CD4-positive, alpha-beta memory T cell (primary cell): ENCODE data around the gene TTYH2. TPM values are rescaled to one million over a fixed set of nuclear protein-coding genes. Genes with fewer than 3 reads are reported as not detected.
A peak's percentile ranks its signal among the peaks of the same experiment; 100 is the strongest.

Experiments
- CTCF ChIA-PET: fragments of 350-600 bp; sonication (Branson Sonifier 250); formaldehyde crosslinking; loops from one replicate; lab custom pipeline; 2021; ENCODE audit warnings: inconsistent platforms; ENCODE audit not compliant: partially characterized antibody; lab: Charles Lee
- POLR2A ChIA-PET: fragments of 350-600 bp; sonication (Branson Sonifier 250); formaldehyde crosslinking; loops from one replicate; lab custom pipeline; 2021; ENCODE audit not compliant: partially characterized antibody; lab: Charles Lee
- DNase-seq, 5 donors: peaks; one replicate each; pipeline versions ENCODE4 v3.0.0 to v3.0.0-alpha.2; 2020 to 2022; ENCODE audit warnings: mixed read lengths in 1 of 5
- H3K27ac ChIP-seq: one replicate; pipeline ENCODE4 v1.7.0; 2013; ENCODE audit warnings: low read depth, low read length
- H3K27me3 ChIP-seq: 2 replicates; pipeline ENCODE4 v1.7.0; 2013; ENCODE audit warnings: mild to moderate bottlenecking, low read length, moderate library complexity; ENCODE audit not compliant: insufficient read depth
- H3K36me3 ChIP-seq: 2 replicates; pipeline ENCODE4 v1.7.0; 2013; ENCODE audit warnings: mild to moderate bottlenecking, low read length, moderate library complexity; ENCODE audit not compliant: insufficient read depth
- H3K4me1 ChIP-seq: 2 replicates; pipeline ENCODE4 v1.7.0; 2013; ENCODE audit warnings: mild to moderate bottlenecking, low read length, moderate library complexity; ENCODE audit not compliant: insufficient read depth
- H3K4me3 ChIP-seq, 2 donors: one replicate each; pipeline ENCODE4 v1.7.0; 2013; ENCODE audit warnings: low read length in 2 of 2, mild to moderate bottlenecking in 1 of 2
- H3K9me3 ChIP-seq, 2 donors: one replicate each; pipeline ENCODE4 v1.7.0; 2013; ENCODE audit warnings: low read length in 2 of 2, control low read depth in 1 of 2; ENCODE audit not compliant: control insufficient read depth in 1 of 2
- H3K27ac Mint-ChIP-seq, 7 donors: one replicate each; pipeline ENCODE4 v1.8.0; 2020 to 2021; ENCODE audit warnings: mixed read lengths in 7 of 7, mild to moderate bottlenecking in 6 of 7, inconsistent platforms in 3 of 7, moderate library complexity in 3 of 7
- H3K27me3 Mint-ChIP-seq, 2 donors: one replicate each; pipeline ENCODE4 v1.8.0; 2020 to 2021; ENCODE audit warnings: mixed read lengths in 2 of 2
- H3K36me3 Mint-ChIP-seq, 2 donors: one replicate each; pipeline ENCODE4 v1.8.0; 2020 to 2021; ENCODE audit warnings: mixed read lengths in 2 of 2, inconsistent platforms in 1 of 2, mild to moderate bottlenecking in 1 of 2
- H3K4me1 Mint-ChIP-seq, 4 donors: one replicate each; pipeline ENCODE4 v1.8.0; 2020 to 2021; ENCODE audit warnings: mixed read lengths in 4 of 4, mild to moderate bottlenecking in 1 of 4
- H3K4me3 Mint-ChIP-seq, 8 donors: one replicate each; pipeline ENCODE4 v1.8.0; 2020 to 2021; ENCODE audit warnings: mixed read lengths in 8 of 8, mild to moderate bottlenecking in 7 of 8, moderate library complexity in 6 of 8, inconsistent platforms in 3 of 8
- H3K9me3 Mint-ChIP-seq, 8 donors: one replicate each; pipeline ENCODE4 v1.8.0; 2020 to 2021; ENCODE audit warnings: mixed read lengths in 8 of 8, mild to moderate bottlenecking in 5 of 8, inconsistent platforms in 3 of 8, moderate library complexity in 1 of 8
- intact Hi-C: fragments of 100-400 bp; cut with micrococcal nuclease; formaldehyde crosslinking; loops from one replicate; pipeline ENCODE4 v1.15.1; 2023
- polyA plus RNA-seq, 2 donors: library from polyadenylated mRNA; unstranded; fragments of 300-500 nt; fragmentation: Illumina TruSeq; gene quantifications; one replicate each; pipeline ENCODE4 v1.2.3, GENCODE V29; 2021
- total RNA-seq, 2 experiments: library from RNA; stranded (reverse); gene quantifications; one replicate each; pipeline ENCODE4 v1.2.3, GENCODE V29; 2021

Gene TTYH2
- total and polyA plus RNA-seq, 4 experiments from 2014 or later, result 7.0 to 42.4 (median 24.2) TPM

DNA sequence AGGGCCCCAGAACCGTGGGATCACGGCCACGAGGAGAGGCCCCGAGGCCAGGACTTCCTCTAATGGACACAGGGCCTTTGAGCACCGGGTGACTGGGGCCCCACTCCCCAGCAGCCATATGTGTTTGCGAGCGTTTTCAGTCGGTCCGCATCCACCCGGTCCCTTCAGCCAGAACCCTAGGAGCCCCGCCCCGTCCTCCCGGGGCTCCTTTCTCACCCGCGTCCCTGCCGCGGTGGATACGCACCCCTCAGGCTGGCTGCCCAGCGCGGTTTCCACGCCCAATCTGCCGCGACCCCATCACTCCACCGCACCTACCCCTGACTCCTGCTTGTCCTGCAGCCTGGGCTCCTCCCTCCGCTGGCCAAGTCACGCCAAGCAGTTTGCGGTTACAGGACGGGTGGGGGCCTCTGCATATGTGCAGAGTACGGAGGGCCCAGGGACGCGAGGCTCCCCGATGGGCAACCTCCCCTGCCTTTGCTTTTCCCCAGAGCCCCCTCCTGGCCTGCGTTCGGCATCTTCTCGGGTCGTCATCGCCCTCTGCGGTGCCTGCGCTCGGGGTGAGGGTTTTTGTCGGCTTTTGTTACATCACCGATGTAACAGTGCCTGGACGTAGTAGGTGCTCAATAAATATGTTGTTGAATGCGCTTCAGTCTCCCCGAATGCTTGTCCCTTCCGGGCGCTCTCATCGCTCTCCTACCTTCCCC lies 1.0 kb upstream of the TTYH2 start:
- Histone ChIP-seq H3K27me3 (no peaks in the 10 kb centered on the region), H3K36me3 (peaks cover 24% of the 10 kb centered on the region), H3K9me3 (no peaks in the 10 kb centered on the region), H3K27ac (peak overlapping the region; percentile 52), H3K4me3 (peak overlapping the region; percentile 58), H3K4me1 (peaks cover 67% of the 10 kb centered on the region)
- peak overlapping the region; percentile 83 to 97 (median 91) for H3K4me3 Mint-ChIP-seq
- peak overlapping the region; percentile 84 to 97 (median 92) for H3K27ac Mint-ChIP-seq
- POLR2A ChIA-PET, result interaction anchor here (0.8 to 9.2 kb wide), 20 partner anchors 8 to 525 kb away, joined by 3 to 129 read pairs (median 5); partner anchors contain the start of genes BTBD17, DNAI2 and RPL38
- peak in 3 of 5 donors; percentile 19 to 63 (median 44) for DNase-seq
- intact Hi-C loops, result no loop called here
- H3K9me3 Mint-ChIP-seq, result no peaks in the 10 kb centered on the region
- peaks cover 24 to 42% of the 10 kb centered on the region in 2 donors for H3K36me3 Mint-ChIP-seq
- H3K4me1 Mint-ChIP-seq, result peaks cover 31 to 73% (median 51%) of the 10 kb centered on the region in 4 donors
- no peaks in the 10 kb centered on the region for H3K27me3 Mint-ChIP-seq
- CTCF ChIA-PET, result interaction anchor here (0.7 to 14.6 kb wide), 20 partner anchors 9 to 245 kb away, joined by 3 to 230 read pairs (median 4); partner anchors contain the start of gene RPL38

DNA sequence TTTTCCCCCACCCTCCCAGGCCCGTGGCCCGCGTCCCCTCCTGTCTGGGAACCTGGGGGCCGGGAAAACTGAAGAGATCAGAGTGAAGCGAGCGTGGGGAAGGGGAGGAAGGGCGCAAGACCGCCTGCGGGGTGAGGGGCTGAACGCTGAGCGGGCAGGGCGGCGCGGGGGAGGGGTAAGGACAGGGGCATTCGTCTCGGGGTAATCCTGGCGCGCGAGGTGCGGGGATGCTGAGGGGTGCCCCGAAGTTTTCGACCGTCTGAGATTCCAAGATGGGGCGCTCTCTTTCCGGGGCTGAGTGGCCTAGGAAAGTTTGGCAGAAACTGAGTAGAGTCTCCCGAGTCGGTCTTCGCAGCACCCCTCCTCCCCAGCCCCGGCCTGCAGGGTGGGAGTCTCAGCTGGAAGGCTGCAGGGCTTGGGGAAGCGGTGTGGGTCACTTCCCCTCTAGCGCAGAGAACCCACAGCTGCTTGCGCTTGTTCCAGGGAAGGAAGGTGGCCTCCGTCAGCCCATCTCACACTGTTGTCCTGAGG lies 555 bp downstream of the TTYH2 start:
- H3K4me3 ChIP-seq, result peak overlapping the region; percentile 42 to 58
- peak overlapping the region; percentile 83 to 97 (median 91) for H3K4me3 Mint-ChIP-seq
- H3K36me3 ChIP-seq, result peaks cover 16% of the 10 kb centered on the region
- H3K27me3 Mint-ChIP-seq, result no peaks in the 10 kb centered on the region
- H3K27ac Mint-ChIP-seq, result peak overlapping the region in 6 of 7 donors; percentile 64 to 97 (median 80)
- no peak for DNase-seq
- peaks cover 26 to 66% (median 44%) of the 10 kb centered on the region in 4 donors for H3K4me1 Mint-ChIP-seq
- H3K4me1 ChIP-seq, result peaks cover 57% of the 10 kb centered on the region
- H3K36me3 Mint-ChIP-seq, result peaks cover 20 to 29% of the 10 kb centered on the region in 2 donors
- no peaks in the 10 kb centered on the region for H3K9me3 ChIP-seq
- POLR2A ChIA-PET, result interaction anchor here (0.7 to 9.2 kb wide), 15 partner anchors 10 to 524 kb away, joined by 3 to 129 read pairs (median 5); partner anchors contain the start of genes BTBD17, DNAI2 and RPL38
- H3K27me3 ChIP-seq, result no peaks in the 10 kb centered on the region
- CTCF ChIA-PET, result interaction anchor here (0.6 to 14.6 kb wide), 9 partner anchors 10 to 149 kb away, joined by 3 to 230 read pairs (median 4); partner anchors contain the start of gene RPL38
- H3K9me3 Mint-ChIP-seq, result no peaks in the 10 kb centered on the region
- intact Hi-C loops, result loop anchor here (1.0 kb wide), 2 partner anchors 11 to 66 kb away; partner anchors contain the start of gene RPL38
- H3K27ac ChIP-seq, result peak overlapping the region; percentile 52

DNA sequence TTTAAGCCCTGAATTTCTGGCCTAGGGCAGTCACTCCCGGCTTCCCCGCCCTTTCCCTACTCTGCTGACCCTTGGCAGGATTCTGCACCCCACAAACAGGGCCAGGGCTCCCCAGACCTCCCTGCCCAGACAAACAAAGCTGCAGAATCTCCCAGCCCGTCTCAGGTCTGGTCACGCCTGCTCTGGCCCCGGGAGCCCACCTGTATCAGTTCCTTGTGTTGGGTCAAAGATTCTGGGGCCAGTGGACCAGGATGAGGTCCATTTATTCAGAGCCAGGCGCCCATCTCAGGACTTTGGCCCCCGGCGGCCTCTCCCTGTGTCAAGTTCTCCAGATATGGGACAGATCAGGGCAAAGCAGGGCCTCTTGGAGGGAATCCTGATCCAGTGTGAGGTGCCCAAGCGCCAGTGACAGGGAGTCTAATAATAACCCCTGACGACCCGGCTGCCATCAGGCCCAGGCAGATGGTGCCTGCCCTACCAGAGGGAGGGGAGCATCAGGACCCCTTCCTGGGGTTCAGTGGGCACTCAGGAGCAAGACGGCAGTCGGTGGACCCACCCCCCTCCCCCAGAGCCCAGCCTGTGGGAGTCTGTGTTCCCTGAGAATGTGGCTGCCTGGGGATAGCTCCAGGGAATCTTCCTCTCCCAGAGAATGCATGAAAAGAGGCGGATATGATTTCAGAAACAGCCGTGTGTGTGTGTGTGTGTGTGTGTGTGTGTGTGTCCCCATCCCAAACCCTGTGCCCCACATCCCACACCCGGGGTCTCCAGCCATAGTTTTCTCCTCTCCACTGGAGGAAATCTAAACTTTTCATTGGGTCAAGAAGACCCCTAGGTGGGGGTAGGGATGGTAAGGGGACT lies 1.3 kb downstream of the TTYH2 start:
- no peaks in the 10 kb centered on the region for H3K27me3 ChIP-seq
- intact Hi-C loops, result no loop called here
- H3K27ac ChIP-seq, result peak overlapping the region; percentile 52
- Mint-ChIP-seq H3K4me1 (peaks cover 26 to 63% (median 45%) of the 10 kb centered on the region in 4 donors), H3K4me3 (peak overlapping the region; percentile 83 to 97 (median 91)), H3K36me3 (peaks cover 18 to 27% of the 10 kb centered on the region in 2 donors), H3K9me3 (no peaks in the 10 kb centered on the region), H3K27ac (peak overlapping the region in 4 of 7 donors; percentile 17 to 83 (median 76)), H3K27me3 (no peaks in the 10 kb centered on the region)
- CTCF ChIA-PET, result interaction anchor here (14.6 kb wide), 1 partner anchor 83 kb away, joined by 230 read pairs; no protein-coding TSS in a partner anchor
- no peaks in the 10 kb centered on the region for H3K9me3 ChIP-seq
- H3K4me1 ChIP-seq, result peaks cover 57% of the 10 kb centered on the region
- peak overlapping the region; percentile 42 to 58 for H3K4me3 ChIP-seq
- H3K36me3 ChIP-seq, result peaks cover 9% of the 10 kb centered on the region
- POLR2A ChIA-PET, result interaction anchor here (0.7 to 9.2 kb wide), 5 partner anchors 61 to 109 kb away, joined by 3 to 129 read pairs (median 6); no protein-coding TSS in a partner anchor
- no peak for DNase-seq

DNA sequence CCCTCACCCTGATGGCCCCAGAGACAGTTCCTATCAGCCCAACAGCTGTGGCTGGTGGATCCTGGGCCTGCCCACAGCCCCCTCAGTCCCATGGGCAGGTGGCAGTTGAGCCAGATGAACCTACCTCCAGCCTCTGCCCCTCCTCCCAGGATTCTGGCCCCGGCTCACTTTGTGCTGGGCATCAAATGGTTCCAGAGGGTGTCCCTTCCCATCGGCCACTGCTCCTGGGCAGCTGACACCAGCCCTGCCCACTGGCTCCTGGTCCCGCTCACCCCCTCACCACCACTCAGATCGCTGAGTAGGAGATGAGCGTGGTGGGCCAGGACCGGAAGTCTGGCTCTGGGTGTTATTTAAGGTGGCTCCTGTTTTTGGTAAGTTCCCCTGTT lies 2.0 kb downstream of the TTYH2 start:
- Histone ChIP-seq H3K36me3 (peaks cover 4% of the 10 kb centered on the region), H3K27me3 (no peaks in the 10 kb centered on the region), H3K4me3 (no peak overlapping the region), H3K27ac (no peak overlapping the region), H3K9me3 (no peaks in the 10 kb centered on the region), H3K4me1 (peaks cover 51% of the 10 kb centered on the region)
- DNase-seq, result no peak
- H3K9me3 Mint-ChIP-seq, result no peaks in the 10 kb centered on the region
- H3K27ac Mint-ChIP-seq, result no peak overlapping the region
- intact Hi-C loops, result no loop called here
- no peaks in the 10 kb centered on the region for H3K27me3 Mint-ChIP-seq
- H3K36me3 Mint-ChIP-seq, result peaks cover 15 to 22% of the 10 kb centered on the region in 2 donors
- H3K4me3 Mint-ChIP-seq, result peak overlapping the region in 7 of 8 donors; percentile 31 to 96 (median 62)
- ChIA-PET CTCF (interaction anchor here (14.6 kb wide), 1 partner anchor 82 kb away, joined by 230 read pairs; no protein-coding TSS in a partner anchor), POLR2A (interaction anchor here (9.2 kb wide), 1 partner anchor 67 kb away, joined by 129 read pairs; no protein-coding TSS in a partner anchor)
- peaks cover 23 to 58% (median 42%) of the 10 kb centered on the region in 4 donors for H3K4me1 Mint-ChIP-seq

DNA sequence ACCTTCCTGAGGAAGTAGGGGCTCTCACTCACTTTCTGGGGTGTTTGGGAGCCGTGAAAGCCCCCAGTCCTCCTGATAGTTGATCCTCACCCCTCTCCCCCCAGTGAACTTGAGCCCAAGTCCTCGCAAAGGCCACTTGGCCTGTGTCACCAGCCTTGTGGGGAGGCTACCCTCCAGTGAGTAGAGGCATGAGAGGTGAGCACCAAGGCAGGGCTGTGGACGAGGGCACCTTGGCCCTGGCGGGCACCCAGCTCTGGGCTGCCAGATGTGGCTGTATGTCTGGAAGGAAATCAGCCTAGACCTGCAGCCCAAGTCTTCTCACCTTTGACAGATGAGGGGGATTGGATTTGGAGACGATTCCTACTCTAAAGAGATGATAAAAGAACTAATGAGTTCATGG lies 3.1 kb downstream of the TTYH2 start:
- peaks cover 4% of the 10 kb centered on the region for H3K36me3 ChIP-seq
- H3K27me3 Mint-ChIP-seq, result no peaks in the 10 kb centered on the region
- ChIA-PET POLR2A (interaction anchor here (9.2 kb wide), 1 partner anchor 66 kb away, joined by 129 read pairs; no protein-coding TSS in a partner anchor), CTCF (interaction anchor here (0.8 kb wide), 1 partner anchor 29 kb away, joined by 5 read pairs; no protein-coding TSS in a partner anchor)
- H3K4me3 Mint-ChIP-seq, result no peak overlapping the region
- intact Hi-C loops, result no loop called here
- peak overlapping the region in 1 of 7 donors; percentile 42 for H3K27ac Mint-ChIP-seq
- no peaks in the 10 kb centered on the region for H3K27me3 ChIP-seq
- H3K36me3 Mint-ChIP-seq, result peaks cover 13 to 20% of the 10 kb centered on the region in 2 donors
- no peak overlapping the region for H3K4me3 ChIP-seq
- H3K27ac ChIP-seq, result no peak overlapping the region
- H3K9me3 Mint-ChIP-seq, result no peaks in the 10 kb centered on the region
- H3K4me1 Mint-ChIP-seq, result peaks cover 19 to 47% (median 34%) of the 10 kb centered on the region in 4 donors
- no peaks in the 10 kb centered on the region for H3K9me3 ChIP-seq
- peaks cover 39% of the 10 kb centered on the region for H3K4me1 ChIP-seq
- DNase-seq, result no peak

DNA sequence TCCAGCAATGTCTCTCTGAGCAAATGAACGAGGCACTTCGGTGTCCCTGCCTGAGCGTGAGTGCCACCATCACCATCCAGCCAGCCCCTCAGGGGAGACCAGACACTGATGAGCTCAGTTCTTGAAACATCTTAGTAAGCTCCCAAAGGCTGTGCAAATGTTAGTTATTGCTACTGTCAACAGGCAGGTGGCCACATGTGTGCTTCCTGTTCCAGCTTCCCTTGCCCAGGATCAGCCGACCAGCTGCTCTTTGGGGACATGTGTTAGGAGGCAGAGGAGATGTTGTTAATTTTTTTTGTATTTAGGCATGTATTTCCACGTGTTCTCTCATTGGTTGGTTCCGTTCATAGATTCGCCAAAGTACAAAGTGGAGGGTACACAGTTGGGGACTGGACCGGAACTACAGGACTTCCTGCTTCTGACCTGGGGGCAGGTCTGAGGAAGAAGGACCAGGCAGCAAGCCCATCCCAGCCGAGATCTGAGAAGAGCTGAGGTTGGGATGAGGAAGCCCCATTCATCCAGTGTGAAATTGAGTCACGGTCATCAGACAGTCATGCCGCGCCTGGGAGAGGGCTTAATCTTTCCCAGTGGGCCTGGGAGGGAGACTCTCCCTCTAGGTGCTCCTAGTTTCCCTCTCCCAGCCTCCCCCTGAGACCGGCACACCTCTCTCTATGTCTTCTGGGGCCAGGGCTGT lies 3.8 kb downstream of the TTYH2 start:
- H3K4me1 ChIP-seq, result peaks cover 32% of the 10 kb centered on the region
- intact Hi-C loops, result no loop called here
- no peak overlapping the region for H3K27ac Mint-ChIP-seq
- DNase-seq, result no peak
- H3K4me3 Mint-ChIP-seq, result peak overlapping the region in 1 of 8 donors; percentile 25
- ChIA-PET CTCF (interaction anchor here (0.8 to 1.0 kb wide), 4 partner anchors 15 to 79 kb away, joined by 3 to 5 read pairs (median 4); no protein-coding TSS in a partner anchor), POLR2A (interaction anchor here (9.2 kb wide), 1 partner anchor 65 kb away, joined by 129 read pairs; no protein-coding TSS in a partner anchor)
- H3K36me3 Mint-ChIP-seq, result peaks cover 13 to 17% of the 10 kb centered on the region in 2 donors
- no peak overlapping the region for H3K27ac ChIP-seq
- H3K27me3 Mint-ChIP-seq, result no peaks in the 10 kb centered on the region
- peaks cover 4% of the 10 kb centered on the region for H3K36me3 ChIP-seq
- no peak overlapping the region for H3K4me3 ChIP-seq
- H3K27me3 ChIP-seq, result no peaks in the 10 kb centered on the region
- H3K9me3 Mint-ChIP-seq, result no peaks in the 10 kb centered on the region
- H3K4me1 Mint-ChIP-seq, result peaks cover 14 to 40% (median 28%) of the 10 kb centered on the region in 4 donors
- H3K9me3 ChIP-seq, result no peaks in the 10 kb centered on the region
